ENCODE results near the gene SLC35G2. TPM values are rescaled to one million over a fixed set of nuclear protein-coding genes. Genes with fewer than 3 reads are reported as not detected.

Gene SLC35G2
- polyA plus RNA-seq, 1 donor (not counting 4 experiments of a cell fraction or from before 2014, with no cell fraction given) = 1.9 TPM

GRCh38 chr3:136788154-136788553, 30.8 kb upstream of the SLC35G2 start:
- Histone ChIP-seq H3K9me3 (ENCODE audit: control insufficient read depth, low read depth, low read length) (no peaks in the 10 kb centered on the region), H3K4me1 (ENCODE audit: control insufficient read depth, extremely low read depth, insufficient read depth, low read length) (peaks cover 11% of the 10 kb centered on the region), H3K79me2 (ENCODE audit: control insufficient read depth, insufficient read depth, low read length) (no peaks in the 10 kb centered on the region), H3K27me3 (ENCODE audit: control insufficient read depth, extremely low read depth, insufficient read depth, low read length) (no peaks in the 10 kb centered on the region), H2AFZ (ENCODE audit: control insufficient read depth, low read length) (no peak overlapping the region), H3K4me2 (ENCODE audit: control insufficient read depth, extremely low read depth, insufficient read depth, low read depth, low read length) (no peak overlapping the region), H4K20me1 (ENCODE audit: control insufficient read depth, extremely low read depth, insufficient read depth, low read length) (no peaks in the 10 kb centered on the region), H3K9me1 (ENCODE audit: control insufficient read depth, extremely low read depth, insufficient read depth, low read length) (no peaks in the 10 kb centered on the region), H3K27ac (ENCODE audit: control insufficient read depth, insufficient read depth, low read length) (no peak overlapping the region), H3K36me3 (ENCODE audit: control insufficient read depth in 2 of 2, extremely low read depth in 1 of 2, insufficient read depth in 2 of 2, low read length in 2 of 2) (no peaks in the 10 kb centered on the region), H3K9ac (ENCODE audit: control insufficient read depth, extremely low read depth, insufficient read depth, low read length) (no peak overlapping the region), H3K4me3 (ENCODE audit: control insufficient read depth in 2 of 3, extremely low read depth in 1 of 3, insufficient read depth in 2 of 3, low read depth in 1 of 3, low read length in 3 of 3) (no peak overlapping the region)
- DNase-seq (ENCODE audit: low read depth, low spot score) (no peak), FAIRE-seq (no peak)
- TF ChIP-seq CTCF (optimal IDR thresholded peaks at IDR 0.05 in 1 of 3, IDR thresholded peaks at IDR 0.05 in 1 of 3, conservative IDR thresholded peaks at IDR 0.05 in 1 of 3; ENCODE audit: extremely low read depth in 1 of 3, insufficient read depth in 2 of 3, low read length in 3 of 3) (no peak), EZH2 (IDR thresholded peaks at IDR 0.05; ENCODE audit: low read length) (no peak)
- dilution Hi-C loops (cut with MboI; ENCODE audit: extremely low pct_ligation_motif_present, low sequenced_read_pairs) = no loop called here

DNA sequence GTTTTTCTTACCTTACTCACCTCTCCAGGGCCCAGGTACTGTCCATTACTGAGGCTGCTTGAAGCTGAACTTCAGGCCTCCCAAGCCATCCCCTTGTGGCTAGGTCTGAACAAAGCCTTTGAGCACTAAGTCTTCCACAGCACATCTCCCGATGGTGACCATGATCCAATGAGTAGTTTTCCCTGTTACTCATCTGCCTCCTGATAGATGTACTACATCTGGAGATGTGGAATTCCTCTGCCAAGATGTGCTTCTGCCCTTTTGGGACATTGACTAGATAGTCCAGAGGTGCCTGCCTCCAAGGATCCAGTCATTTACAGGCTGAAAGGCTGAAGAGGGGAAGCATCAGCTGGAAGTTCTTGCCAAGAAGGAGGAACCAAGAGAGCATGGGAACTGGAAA, 28.9 kb upstream of the SLC35G2 start:
- Histone ChIP-seq H3K4me2 (ENCODE audit: control insufficient read depth, extremely low read depth, insufficient read depth, low read depth, low read length) (no peak overlapping the region), H3K36me3 (ENCODE audit: control insufficient read depth in 2 of 2, extremely low read depth in 1 of 2, insufficient read depth in 2 of 2, low read length in 2 of 2) (no peaks in the 10 kb centered on the region), H3K79me2 (ENCODE audit: control insufficient read depth, insufficient read depth, low read length) (no peaks in the 10 kb centered on the region), H3K9ac (ENCODE audit: control insufficient read depth, extremely low read depth, insufficient read depth, low read length) (no peak overlapping the region), H2AFZ (ENCODE audit: control insufficient read depth, low read length) (no peak overlapping the region), H4K20me1 (ENCODE audit: control insufficient read depth, extremely low read depth, insufficient read depth, low read length) (no peaks in the 10 kb centered on the region), H3K9me1 (ENCODE audit: control insufficient read depth, extremely low read depth, insufficient read depth, low read length) (no peaks in the 10 kb centered on the region), H3K27me3 (ENCODE audit: control insufficient read depth, extremely low read depth, insufficient read depth, low read length) (no peaks in the 10 kb centered on the region), H3K9me3 (ENCODE audit: control insufficient read depth, low read depth, low read length) (no peaks in the 10 kb centered on the region), H3K4me1 (ENCODE audit: control insufficient read depth, extremely low read depth, insufficient read depth, low read length) (peaks cover 11% of the 10 kb centered on the region), H3K27ac (ENCODE audit: control insufficient read depth, insufficient read depth, low read length) (no peak overlapping the region), H3K4me3 (ENCODE audit: control insufficient read depth in 2 of 3, extremely low read depth in 1 of 3, insufficient read depth in 2 of 3, low read depth in 1 of 3, low read length in 3 of 3) (no peak overlapping the region)
- FAIRE-seq (no peak), DNase-seq (ENCODE audit: low read depth, low spot score) (no peak)
- dilution Hi-C loops (cut with MboI; ENCODE audit: extremely low pct_ligation_motif_present, low sequenced_read_pairs) = no loop called here
- no peak for TF ChIP-seq EZH2 (IDR thresholded peaks at IDR 0.05; ENCODE audit: low read length)
- no peak for TF ChIP-seq CTCF (optimal IDR thresholded peaks at IDR 0.05 in 1 of 3, IDR thresholded peaks at IDR 0.05 in 1 of 3, conservative IDR thresholded peaks at IDR 0.05 in 1 of 3; ENCODE audit: extremely low read depth in 1 of 3, insufficient read depth in 2 of 3, low read length in 3 of 3)
